ENCODE results near the gene CRTAP. TPM values are rescaled to one million over a fixed set of nuclear protein-coding genes. Genes with fewer than 3 reads are reported as not detected.
A peak's percentile ranks its signal among the peaks of the same experiment; 100 is the strongest.
"Not testable (repeated sequence)": the region's sequence is repeated elsewhere in the genome, so short reads cannot be mapped to it uniquely, and the experiment has no call there.

CRTAP gene
- total RNA-seq, 2 experiments from 2014 or later = 31.7 to 34.2 TPM

- Mint-ChIP-seq H3K9me3 (no peaks in the 10 kb centered on the region), H3K27me3 (no peaks in the 10 kb centered on the region), H3K36me3 (no peaks in the 10 kb centered on the region), H3K4me3 (peak overlapping the region; percentile 78), H3K27ac (no peak overlapping the region), H3K4me1 (peaks cover 19% of the 10 kb centered on the region)
- no peak for DNase-seq
Measured at GRCh38 chr3:33115024-33115768, 1.4 kb downstream of the CRTAP start.

GRCh38 chr3:33117461-33117860, 3.6 kb downstream of the CRTAP start:
- no peak overlapping the region for H3K4me3 Mint-ChIP-seq
- H3K36me3 Mint-ChIP-seq = peaks cover 2% of the 10 kb centered on the region
- DNase-seq = no peak
- peaks cover 13% of the 10 kb centered on the region for H3K4me1 Mint-ChIP-seq
- no peaks in the 10 kb centered on the region for H3K9me3 Mint-ChIP-seq
- H3K27me3 Mint-ChIP-seq = no peaks in the 10 kb centered on the region
- H3K27ac Mint-ChIP-seq = no peak overlapping the region

DNA sequence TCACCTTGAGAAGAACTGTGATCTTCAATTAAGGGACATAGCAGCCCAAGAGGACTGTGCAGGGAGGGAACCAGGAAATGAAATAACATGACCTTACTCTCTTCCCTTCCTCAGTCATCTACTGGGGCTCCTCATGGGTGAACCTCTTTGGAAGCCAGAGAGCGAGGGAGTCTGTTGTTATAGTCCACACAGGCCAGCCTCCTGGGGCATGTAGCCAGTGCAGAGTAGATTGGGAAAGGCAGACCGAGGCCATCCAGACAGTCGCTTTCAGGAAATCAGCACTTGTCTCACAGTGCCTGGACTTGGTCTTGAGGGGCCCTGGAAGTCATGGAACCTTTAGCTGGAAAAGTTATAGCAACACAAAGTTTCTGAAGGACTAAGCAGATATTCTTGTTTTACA, 6.1 kb downstream of the CRTAP start:
- Mint-ChIP-seq H3K9me3 (no peaks in the 10 kb centered on the region), H3K27me3 (no peaks in the 10 kb centered on the region), H3K4me1 (peaks cover 16% of the 10 kb centered on the region), H3K27ac (no peak overlapping the region), H3K4me3 (no peak overlapping the region), H3K36me3 (peaks cover 10% of the 10 kb centered on the region)
- DNase-seq = no peak

- Mint-ChIP-seq H3K27me3 (no peaks in the 10 kb centered on the region), H3K27ac (no peak overlapping the region), H3K9me3 (no peaks in the 10 kb centered on the region), H3K36me3 (peaks cover 10% of the 10 kb centered on the region), H3K4me3 (no peak overlapping the region), H3K4me1 (peaks cover 7% of the 10 kb centered on the region)
- DNase-seq = no peak
Measured at GRCh38 chr3:33122991-33123390, 9.2 kb downstream of the CRTAP start.

GRCh38 chr3:33124638-33125037, 10.8 kb downstream of the CRTAP start:
- Mint-ChIP-seq H3K4me1 (peaks cover 7% of the 10 kb centered on the region), H3K36me3 (peaks cover 10% of the 10 kb centered on the region), H3K27ac (peak overlapping the region; percentile 53), H3K4me3 (no peak overlapping the region), H3K9me3 (no peaks in the 10 kb centered on the region), H3K27me3 (no peaks in the 10 kb centered on the region)
- no peak for DNase-seq

DNA sequence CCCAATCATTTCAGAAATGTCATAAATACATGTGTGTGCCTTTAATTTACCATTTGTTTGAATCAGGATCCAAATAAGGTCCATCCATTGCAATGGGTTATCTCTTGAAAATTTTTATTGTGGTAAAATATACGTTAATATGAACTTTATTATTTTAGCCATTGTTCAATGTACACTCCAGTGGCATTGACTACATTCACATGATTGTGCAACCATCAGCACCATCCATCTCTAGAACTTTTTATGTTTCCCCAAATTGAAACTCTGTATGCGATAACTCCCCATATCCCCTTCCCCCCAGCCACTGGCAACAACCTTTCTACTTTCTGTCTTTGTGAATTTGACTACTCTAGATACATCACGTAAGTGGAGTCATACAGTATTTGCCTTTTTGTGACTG, 12.0 kb downstream of the CRTAP start:
- no peak overlapping the region for H3K27ac Mint-ChIP-seq
- H3K27me3 Mint-ChIP-seq = no peaks in the 10 kb centered on the region
- H3K9me3 Mint-ChIP-seq = no peaks in the 10 kb centered on the region
- no peak overlapping the region for H3K4me3 Mint-ChIP-seq
- peaks cover 10% of the 10 kb centered on the region for H3K36me3 Mint-ChIP-seq
- peaks cover 7% of the 10 kb centered on the region for H3K4me1 Mint-ChIP-seq
- DNase-seq = no peak

DNA sequence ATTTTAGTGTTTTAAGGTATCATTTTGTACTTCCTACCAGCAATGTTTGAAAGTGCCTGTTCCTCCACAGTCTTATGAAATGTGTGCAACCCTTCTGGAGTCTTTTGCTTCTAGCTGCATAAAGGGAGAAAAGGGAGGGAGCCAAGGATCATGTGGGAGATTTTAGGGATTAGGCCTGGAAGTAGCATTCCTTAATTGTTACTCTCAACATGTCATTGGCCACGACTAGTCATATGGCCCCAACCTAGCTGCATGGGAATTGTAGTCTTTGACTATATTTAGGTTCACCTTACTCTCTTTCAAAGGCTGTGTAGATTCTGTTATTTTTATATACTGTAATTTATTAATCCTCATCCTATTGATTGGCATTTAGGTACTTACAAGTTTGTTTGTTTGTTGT, 14.9 kb downstream of the CRTAP start:
- H3K27me3 Mint-ChIP-seq = no peaks in the 10 kb centered on the region
- peaks cover 7% of the 10 kb centered on the region for H3K4me1 Mint-ChIP-seq
- H3K36me3 Mint-ChIP-seq = peaks cover 11% of the 10 kb centered on the region
- no peaks in the 10 kb centered on the region for H3K9me3 Mint-ChIP-seq
- DNase-seq = no peak
- no peak overlapping the region for H3K4me3 Mint-ChIP-seq
- H3K27ac Mint-ChIP-seq = no peak overlapping the region

GRCh38 chr3:33130144-33130543, 16.3 kb downstream of the CRTAP start:
- Mint-ChIP-seq H3K4me3 (no peak overlapping the region), H3K9me3 (no peaks in the 10 kb centered on the region), H3K4me1 (peaks cover 4% of the 10 kb centered on the region), H3K27me3 (no peaks in the 10 kb centered on the region), H3K27ac (no peak overlapping the region), H3K36me3 (peaks cover 7% of the 10 kb centered on the region)
- no peak for DNase-seq

DNA sequence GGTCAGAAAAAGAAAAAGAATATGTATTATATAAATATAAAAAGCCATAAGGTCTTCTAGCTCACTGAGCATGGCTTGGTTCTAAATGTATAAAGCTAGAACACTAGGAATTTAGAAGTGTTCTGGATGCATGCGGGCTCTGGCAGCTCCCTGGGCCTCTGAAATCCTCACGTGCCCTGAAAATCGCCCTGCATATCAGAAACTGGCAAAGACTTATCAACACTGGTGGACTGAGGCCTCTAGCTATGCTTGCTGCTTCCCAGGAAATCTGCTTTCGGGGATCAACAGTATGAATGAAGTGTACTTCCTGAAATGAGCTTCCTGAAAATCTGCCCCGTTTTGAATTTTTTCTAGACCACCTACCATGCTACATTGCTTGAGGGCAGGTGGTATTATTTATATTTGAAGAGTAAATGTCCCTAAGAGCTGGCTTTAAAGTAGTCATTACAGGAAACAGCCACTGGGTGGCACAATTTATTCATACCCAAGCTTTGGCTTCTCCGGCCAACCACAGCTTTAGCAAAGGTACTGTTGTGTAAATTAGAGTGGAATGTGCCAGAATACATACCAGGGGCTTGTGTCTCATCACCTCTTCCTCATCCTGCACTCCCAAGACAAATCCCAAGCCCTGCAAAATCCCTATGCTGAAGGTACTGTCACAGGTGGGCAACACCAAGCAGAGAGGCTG, 17.7 kb downstream of the CRTAP start:
- Mint-ChIP-seq H3K36me3 (peaks cover 14% of the 10 kb centered on the region), H3K27ac (no peak overlapping the region), H3K4me1 (peaks cover 4% of the 10 kb centered on the region), H3K4me3 (no peak overlapping the region), H3K9me3 (no peaks in the 10 kb centered on the region), H3K27me3 (no peaks in the 10 kb centered on the region)
- DNase-seq = peak; percentile 10

DNA sequence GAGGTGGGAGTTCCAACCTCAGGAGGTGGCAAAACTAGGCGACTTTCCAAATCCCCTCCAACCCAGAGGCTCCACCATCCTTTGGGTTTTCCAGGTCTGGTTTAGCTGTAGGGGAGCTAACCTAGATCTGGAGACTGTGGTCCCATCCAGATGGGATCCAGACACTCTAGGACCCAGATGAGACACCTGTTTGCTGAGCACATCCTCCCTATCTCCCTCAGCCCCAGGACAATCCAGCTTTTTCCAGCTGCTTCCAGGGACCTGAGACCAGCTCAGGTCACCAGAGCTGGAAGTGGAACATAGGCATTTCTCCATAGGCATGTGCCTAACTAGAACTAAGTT, 18.2 kb downstream of the CRTAP start:
- Mint-ChIP-seq H3K4me3 (no peak overlapping the region), H3K27ac (no peak overlapping the region), H3K4me1 (peaks cover 4% of the 10 kb centered on the region), H3K27me3 (no peaks in the 10 kb centered on the region), H3K36me3 (peaks cover 17% of the 10 kb centered on the region), H3K9me3 (no peaks in the 10 kb centered on the region)
- no peak for DNase-seq

DNA sequence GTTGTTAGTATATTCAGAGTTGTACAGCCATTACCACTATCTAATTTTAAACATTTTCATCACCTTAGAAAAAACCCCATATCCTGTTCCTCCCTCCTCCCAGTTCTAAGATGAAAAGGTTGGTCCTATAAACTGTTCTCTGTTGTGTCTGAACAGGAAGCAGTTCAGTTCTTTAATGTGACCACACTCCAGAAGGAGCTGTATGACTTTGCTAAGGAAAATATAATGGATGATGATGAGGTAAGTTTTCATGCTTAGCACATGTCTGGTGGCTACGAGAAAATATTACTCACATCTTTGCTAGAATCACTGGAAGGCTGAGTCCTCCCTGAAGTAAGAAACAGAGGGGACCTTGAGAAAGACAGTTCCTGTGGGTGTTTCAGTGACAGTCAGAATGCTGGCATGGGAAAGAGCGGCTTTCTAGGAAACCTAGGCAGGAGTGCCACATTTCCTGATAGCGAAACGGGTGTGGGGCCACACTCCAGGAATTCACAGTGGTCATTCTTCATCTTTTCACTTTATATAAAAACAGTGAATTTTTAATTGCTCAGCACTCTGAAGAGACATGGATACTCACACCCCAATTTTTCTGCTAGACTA, 20.3 kb downstream of the CRTAP start:
- H3K4me3 Mint-ChIP-seq = no peak overlapping the region
- no peaks in the 10 kb centered on the region for H3K9me3 Mint-ChIP-seq
- peaks cover 4% of the 10 kb centered on the region for H3K4me1 Mint-ChIP-seq
- H3K27ac Mint-ChIP-seq = no peak overlapping the region
- peaks cover 19% of the 10 kb centered on the region for H3K36me3 Mint-ChIP-seq
- DNase-seq = no peak
- no peaks in the 10 kb centered on the region for H3K27me3 Mint-ChIP-seq

GRCh38 chr3:33137691-33138090, 23.9 kb downstream of the CRTAP start:
- no peak for DNase-seq
- H3K4me3 Mint-ChIP-seq = no peak overlapping the region
- peaks cover 4% of the 10 kb centered on the region for H3K4me1 Mint-ChIP-seq
- no peaks in the 10 kb centered on the region for H3K9me3 Mint-ChIP-seq
- H3K27ac Mint-ChIP-seq = no peak overlapping the region
- peaks cover 17% of the 10 kb centered on the region for H3K36me3 Mint-ChIP-seq
- no peaks in the 10 kb centered on the region for H3K27me3 Mint-ChIP-seq

GRCh38 chr3:33139006-33139623, 25.3 kb downstream of the CRTAP start:
- H3K9me3 Mint-ChIP-seq, H3K27me3 Mint-ChIP-seq, H3K4me3 Mint-ChIP-seq, DNase-seq, H3K4me1 Mint-ChIP-seq, H3K27ac Mint-ChIP-seq: not testable (repeated sequence)
- H3K36me3 Mint-ChIP-seq = peaks cover 20% of the 10 kb centered on the region

- Mint-ChIP-seq H3K4me1 (no peaks in the 10 kb centered on the region), H3K4me3 (no peak overlapping the region), H3K9me3 (no peaks in the 10 kb centered on the region), H3K36me3 (peaks cover 18% of the 10 kb centered on the region), H3K27me3 (no peaks in the 10 kb centered on the region), H3K27ac (no peak overlapping the region)
- no peak for DNase-seq
Measured at GRCh38 chr3:33139996-33140395, 26.2 kb downstream of the CRTAP start.

- Mint-ChIP-seq H3K27me3 (no peaks in the 10 kb centered on the region), H3K4me1 (no peaks in the 10 kb centered on the region), H3K9me3 (no peaks in the 10 kb centered on the region), H3K27ac (no peak overlapping the region), H3K4me3 (no peak overlapping the region), H3K36me3 (peaks cover 16% of the 10 kb centered on the region)
- no peak for DNase-seq
Measured at GRCh38 chr3:33141006-33141405, 27.2 kb downstream of the CRTAP start.
